CD4-positive, alpha-beta T cell treated with Interleukin-17A for 4 hours (primary cell): Measurements from ENCODE around the gene SHISA8.
A peak's percentile ranks its signal among the peaks of the same experiment; 100 is the strongest.

Experiments used
- DNase-seq: peaks from one replicate; pipeline ENCODE4 v3.0.0-alpha.2; 2020; ENCODE audit warnings: mixed read lengths

The SHISA8 gene

DNA sequence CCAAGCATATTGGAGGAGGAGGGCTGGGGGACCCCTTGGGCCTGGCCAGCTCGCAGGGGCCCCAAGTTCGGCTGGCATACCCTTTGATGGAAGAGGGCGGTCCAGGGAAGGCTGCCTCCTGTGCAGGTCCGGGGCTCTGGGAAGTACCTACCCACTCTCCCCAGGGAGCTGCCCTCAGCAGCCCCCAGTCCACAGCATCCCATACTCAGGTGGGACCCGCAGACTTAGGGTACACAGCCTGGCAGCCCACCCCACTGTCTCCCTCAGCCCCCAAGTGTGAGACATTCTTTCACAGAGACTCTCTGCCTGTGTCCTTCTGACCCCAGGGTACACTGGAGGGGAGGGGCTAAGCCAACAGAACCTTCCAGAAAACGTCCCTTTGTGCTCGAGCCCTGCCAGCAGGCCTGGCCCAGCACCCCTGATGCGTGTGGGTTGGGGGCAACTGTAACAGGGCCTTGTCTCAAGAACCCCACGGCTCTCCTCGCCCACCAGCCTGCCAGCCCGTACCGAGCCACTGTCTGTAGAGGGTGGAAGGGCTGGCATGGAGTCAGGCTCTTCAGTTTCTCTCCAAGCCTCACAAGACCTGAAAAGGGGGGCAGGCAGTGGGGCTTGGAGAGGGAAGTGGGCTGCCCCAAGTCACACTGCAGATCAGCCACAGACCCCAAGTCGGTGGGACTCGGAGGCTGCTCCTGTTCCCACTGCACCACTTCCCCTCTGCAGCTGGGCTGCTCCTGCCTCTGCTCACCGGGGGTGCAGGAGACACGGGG lies 18.7 kb upstream of the SHISA8 start:
- no peak for DNase-seq

DNA sequence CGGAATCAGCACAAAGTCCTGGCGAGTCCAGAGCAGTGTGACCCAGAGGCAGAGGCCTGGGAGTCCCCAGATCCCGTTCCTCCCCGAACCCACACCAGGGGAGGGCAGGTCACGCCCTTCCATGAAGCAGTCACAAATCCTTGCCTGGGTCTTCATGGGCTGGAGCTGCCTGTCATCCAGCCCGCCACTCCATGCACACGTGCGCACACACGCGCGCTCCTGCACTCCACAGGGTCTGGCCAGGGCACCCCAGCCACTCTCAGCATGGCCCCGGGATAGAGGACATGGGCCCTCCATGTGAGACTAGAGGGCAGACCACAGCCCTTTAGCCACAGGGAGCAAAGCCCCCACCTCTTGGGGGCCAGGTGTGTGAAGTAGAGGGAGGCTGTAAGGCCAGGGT lies 17.5 kb upstream of the SHISA8 start:
- no peak for DNase-seq

DNA sequence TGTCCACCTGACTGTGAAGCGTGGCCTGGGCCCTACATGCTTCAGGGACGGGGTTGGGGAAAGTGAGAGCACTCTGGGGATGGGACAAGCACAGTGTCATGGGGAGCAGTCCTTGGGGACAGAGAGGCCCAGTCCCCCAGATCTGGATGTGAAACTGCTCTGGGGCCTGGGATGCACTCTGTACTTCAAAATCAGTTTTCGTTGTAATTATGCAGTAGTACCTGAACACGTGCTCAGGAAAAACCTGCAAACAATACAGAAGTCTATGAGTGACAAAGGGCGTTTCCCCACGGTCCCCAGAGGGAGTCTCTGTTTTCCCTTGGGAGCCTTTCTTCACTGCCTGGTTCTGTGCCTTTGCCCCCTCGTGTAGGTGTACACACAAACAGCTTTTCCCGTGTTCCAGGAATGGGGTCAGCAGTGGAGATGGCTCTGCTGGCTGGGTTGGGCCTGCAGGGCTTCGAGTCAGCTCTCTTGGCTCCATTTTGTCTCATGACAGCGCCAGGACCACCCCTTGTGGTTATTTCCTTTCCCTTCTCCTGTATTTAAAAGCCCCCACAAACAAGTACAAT lies 16.9 kb upstream of the SHISA8 start:
- DNase-seq = no peak

DNA sequence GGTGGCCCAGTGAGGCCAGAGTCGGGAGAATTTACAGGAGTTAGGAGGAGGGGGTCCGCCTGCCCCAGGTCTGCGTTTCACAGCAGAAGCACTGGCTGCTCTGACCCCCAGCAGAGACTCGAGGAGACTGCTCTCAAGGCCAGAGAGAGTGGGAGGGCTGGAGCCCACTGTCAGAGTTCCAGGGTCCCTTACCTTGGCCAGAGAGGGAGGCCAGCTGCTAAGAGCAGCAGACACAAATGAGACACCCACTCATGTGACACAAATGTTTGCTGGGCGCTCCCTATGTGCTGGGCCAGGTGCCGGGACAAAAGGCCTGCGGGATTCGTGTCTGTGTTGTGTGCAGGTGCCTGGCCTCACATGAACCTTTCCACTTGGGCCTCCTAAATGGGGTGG lies 14.5 kb upstream of the SHISA8 start:
- DNase-seq = no peak

DNA sequence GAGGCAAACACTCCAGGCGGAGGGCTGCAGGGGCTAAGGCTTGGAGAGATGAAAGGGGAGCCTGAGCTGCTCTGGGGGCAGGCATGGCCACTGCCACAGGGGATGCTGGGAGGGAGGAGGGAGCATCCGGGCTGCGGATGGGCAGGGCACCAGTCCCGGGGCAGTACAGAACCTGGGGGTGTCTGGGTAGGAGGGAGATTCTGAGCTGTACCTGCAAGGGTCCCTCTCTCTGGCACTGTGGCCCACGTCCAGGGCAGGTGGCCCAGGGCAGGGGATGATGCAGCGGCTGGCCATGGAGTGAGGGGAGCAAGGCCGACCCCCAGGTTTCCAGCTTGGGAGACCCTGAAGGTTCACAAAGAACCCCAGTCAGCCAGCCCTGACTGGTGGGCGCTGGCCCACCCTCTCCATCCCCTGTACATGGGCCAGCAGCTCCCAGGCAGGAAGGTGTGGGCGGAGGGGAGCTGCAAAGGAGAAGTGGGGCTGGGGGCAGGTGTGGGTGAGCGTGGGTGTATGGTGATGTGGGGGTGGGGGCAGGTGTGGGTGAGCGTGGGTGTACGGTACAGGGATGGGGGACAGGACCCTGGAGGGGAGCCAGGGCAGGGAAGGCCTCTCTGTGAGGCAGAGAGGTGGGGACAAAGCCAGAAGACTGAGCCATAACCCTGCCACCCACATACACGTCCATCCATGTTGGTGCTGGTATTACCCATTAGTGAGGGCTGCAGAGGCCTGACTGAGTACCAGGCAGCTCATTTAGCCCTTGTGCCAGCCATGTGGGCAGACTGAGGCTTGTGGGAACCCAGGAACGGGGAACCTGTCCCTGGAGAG lies 13.9 kb upstream of the SHISA8 start:
- DNase-seq = no peak

DNA sequence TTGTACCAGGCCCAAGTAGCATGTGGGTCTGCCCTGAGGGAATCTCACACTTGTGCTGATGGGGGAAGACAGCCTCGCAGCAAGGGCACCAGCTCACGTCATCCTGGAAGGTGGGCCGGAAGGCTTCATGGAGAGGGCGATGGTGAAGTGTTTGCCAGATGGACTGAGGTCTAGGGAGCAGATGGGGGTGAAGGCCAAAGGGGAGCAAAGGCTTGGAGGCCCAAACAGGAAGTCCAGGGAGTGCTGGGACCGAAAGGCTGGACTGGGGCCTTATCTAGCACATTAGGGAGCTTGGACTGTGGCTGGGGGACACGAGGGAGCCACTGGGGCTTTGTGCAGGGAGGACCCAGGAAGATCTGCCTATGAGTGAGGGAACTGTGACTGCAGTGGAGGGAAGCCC lies 12.9 kb upstream of the SHISA8 start:
- DNase-seq = no peak

DNA sequence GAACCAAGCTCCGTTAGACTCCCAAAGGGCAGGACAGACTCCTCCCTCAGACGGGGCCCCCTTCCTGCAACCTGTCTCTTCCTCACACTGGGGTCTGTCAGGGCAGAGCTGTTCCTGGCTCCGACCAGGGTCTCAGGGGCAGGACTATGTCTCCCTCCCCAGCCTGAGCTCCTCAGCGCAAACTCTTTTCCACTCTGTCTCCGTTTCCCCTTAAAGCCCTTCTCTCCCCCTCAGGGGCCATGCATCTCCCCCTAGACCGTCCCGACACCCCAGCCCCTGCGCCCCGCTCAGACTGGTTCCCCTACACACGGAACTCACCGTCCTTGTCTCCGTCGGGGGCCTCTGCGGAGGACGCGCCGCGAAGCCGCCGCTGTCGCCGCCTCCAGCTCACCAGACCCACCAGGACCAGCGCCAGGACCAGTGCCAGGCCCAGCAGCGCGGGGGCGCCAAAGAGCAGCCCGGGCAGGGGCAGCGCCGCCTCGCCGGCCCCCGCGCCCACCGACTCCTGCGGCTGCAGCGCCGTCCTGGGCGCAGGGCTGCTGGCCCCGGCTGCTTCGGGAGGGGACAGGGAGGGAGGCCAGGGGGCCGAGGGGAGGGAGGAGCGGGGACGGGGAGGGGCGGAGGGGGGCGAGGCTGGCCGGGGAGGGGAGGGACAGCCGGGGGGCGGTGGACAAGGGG lies 11.0 kb upstream of the SHISA8 start:
- peak; percentile 85 for DNase-seq

DNA sequence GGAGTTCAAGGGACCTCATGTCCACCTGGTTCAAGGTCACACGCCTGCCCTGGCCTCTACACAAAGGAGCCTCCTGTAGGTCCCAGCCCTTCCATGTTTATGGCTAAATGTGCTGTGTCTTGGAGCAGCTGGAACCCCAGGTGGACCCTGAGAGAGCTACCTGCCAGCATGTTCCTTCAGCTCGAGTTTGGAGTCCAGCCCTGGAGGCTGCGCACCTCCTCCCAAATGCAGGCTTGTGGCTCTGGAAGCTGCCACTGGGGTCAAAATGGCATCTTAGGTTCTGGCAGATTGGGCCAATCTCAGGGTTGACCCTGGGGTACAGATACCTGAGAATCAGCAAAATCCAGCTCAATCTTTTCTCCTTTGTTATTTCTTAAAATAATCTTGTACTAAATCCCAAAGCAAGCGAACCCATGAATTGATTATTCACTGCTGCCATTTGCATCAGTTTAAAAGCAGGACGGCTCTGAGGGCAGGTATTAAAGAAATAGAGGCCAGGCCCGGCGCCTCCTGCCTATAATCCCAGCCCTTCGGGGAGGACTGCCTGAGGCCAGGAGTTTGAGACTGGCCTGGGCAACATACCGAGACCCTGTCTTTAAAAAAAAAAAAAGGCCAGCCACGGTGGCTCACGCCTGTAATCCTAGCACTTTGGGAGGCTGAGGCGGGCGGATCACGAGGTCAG lies 8.9 kb upstream of the SHISA8 start:
- no peak for DNase-seq

DNA sequence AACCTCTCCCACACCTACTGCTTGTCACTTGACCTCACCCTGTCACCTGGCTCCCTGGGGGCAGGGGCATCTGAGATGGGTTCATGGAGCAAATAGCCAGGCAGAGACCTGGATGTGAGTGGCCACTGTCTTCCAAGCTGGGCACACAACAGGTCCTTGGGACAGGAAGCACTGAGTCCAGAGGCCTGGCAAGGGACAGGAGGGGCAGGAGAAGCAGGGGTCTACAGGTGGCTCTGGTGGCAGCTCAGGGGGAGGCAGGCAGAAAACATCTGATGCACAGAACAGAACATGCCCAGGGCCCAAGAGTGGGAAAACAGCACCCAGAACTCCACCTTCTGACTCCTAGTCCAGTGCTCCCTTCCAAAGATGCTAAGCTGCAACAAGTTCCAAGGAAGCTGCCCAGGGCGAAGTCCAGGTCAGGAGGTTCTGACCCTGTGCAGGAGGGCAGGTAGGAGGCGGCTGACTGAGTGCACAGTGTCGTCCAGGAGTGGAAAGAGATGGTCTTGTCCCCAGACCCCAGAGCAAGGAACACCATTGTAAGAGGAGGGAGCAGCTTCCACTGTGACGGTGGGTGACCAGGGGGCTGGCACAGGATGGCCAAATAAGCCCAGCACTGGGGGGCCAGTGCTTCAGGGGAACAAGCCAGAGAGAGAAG lies 8.2 kb upstream of the SHISA8 start:
- DNase-seq = no peak

DNA sequence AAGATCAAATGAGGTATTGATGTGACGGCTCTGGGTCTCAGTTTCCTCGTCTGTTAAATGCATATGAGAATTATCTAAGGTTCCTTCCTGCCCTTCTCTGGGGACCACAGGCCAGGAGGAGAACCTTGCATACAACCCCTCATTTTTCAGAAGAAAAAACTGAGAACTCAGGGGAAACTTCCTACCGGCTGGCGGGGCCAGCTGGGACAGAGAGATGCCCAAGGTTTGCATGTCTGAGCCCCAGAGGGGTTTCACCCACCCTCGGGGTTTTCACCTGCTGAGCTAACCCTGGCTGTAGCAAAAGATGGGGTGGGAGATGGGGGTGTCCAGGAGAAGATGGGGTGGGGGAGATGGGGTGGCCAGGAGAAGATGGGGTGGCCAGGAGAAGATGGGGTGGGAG lies 7.5 kb upstream of the SHISA8 start:
- no peak for DNase-seq

DNA sequence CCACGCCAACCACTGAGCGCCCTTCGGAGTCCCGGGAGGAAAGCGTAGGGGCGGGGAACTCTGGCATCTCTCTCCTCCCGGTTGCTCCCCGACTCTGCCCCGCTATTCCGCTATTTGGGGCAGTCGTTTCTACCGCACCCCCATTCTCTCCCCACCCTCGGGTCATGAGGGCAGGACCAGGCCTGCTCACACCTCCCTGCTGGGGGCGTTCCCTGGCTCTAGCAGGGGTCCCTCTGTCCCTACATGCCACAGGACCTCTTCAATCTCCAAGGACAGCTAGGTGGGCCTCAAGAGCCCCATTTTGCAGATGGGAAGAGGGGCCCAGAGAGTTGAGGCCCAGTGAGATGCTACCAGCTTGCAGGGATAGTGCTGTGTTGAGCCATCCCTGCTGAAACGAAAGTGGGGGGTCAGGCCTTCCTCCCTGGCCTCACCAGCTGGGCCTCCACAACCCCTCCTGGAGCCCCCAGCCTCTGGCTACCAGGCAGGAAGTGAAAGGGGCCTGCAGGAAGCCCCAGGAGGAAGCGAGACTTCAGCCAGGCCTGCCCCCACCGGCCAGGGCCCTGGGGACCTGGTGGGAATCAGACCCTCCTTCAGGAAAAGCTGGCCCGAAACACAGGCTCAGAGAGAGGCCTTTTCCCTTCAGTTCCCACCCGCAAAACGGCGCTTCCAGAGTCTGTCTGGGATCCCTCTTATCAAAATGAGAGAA lies 5.5 kb upstream of the SHISA8 start:
- no peak for DNase-seq

DNA sequence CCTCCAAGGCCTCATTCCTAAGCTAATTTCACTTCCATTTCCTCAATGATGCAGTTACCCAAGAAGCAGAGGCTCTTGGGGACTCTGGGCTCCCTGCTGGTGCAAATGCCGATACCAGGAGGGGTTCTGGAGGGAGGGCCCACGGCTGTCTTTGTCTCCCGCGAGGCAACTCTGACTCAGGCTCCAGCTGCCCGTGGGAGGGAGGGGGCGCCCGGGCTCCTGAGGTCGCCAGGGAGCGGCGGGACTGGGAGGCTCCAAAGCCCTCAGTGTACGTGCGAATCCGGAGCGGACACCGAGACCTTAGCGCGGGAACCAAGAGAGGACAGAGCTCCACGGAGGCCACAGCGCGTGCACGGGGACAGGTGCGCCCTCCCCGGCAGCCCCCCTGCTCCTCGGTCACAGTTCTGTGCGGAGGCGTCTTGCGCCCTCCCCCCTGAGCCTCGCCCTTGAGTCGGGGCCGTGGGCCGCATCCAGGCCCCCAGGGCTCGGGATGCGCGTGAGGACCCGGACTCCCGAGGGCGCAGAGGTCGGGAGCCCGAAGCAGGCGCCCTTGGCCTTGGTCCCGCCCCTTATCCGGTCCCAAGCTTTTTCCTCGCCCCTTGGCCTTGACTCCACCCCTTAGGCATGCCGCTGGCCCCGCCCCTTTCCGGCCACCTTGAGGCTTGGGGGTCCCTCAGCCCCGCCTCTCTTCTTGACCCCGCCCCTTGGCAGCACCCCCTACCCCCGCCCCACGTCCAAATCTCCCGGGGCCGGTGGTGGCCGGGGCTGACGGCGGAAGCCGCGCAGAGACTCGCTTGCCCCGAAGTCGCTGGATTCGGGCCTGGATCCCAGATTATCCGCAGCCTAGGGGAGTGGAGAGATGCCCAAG lies 4.7 kb upstream of the SHISA8 start:
- DNase-seq = peak; percentile 64

DNA sequence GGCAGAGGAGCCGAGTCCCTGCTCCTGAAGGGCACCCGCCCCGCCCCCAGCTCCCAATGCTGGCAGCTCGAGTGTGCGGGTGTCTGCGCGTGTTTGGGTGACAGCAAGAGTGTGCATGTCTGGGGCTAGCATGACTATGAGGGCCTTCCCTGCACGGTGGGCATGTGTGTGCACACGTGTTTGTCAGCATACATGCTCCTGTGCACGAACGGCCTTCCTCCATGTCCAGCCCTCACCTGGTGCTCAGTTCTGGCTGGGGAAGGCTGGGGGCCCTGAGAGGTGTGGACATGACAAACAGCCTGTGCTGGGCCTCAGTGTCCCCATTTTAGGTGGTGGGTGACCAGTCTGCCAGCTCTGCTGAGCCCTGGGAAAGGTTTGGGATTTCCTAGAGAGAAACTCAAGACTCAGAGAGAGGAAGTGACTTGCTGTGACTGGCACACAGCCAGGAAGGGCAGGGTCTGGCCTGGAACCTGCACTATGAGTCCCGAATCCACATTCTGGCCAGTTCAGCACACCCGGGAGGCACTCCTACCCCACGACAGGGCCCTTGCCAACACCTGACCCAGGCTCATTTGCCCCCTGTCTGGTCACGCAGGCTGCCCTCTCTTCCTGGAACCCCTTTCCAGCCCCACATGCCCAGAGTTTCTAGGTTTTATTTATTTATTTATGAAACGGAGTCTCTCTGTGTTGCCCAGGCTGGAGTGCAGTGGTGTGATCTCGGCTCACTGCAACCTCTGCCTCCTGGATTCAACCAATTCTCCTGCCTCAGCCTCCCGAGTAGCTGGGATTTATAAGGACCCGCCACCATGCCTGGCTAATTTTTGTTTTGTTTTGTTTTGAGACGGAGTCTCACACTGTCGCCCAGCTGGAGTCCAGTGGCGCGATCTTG lies 3.3 kb upstream of the SHISA8 start:
- peak; percentile 63 for DNase-seq

DNA sequence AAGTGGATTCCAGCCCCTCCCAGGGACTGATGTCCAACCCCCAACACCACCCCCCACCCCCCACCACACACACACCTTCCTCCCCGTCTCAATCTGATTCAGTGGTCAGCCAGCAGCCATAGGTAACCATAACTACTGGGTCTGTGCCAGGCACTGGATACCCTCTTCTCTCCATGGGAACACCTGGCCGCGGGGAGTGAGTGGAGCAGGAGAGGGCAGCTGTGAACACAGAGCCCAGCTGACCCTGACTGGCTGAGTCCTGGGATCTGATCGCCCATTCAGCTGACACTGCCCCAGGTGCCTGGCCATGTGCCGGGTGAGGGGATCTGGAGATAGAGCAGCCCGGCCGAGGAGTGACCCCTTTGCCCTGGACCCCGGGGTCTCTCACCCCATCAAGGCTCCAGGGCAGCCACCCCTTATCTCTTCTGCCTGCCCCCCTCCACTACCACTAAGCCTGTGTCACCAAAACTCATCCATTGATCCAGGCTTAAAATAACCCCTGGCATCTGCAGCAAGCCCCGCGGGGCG lies 2.6 kb upstream of the SHISA8 start:
- DNase-seq = no peak

DNA sequence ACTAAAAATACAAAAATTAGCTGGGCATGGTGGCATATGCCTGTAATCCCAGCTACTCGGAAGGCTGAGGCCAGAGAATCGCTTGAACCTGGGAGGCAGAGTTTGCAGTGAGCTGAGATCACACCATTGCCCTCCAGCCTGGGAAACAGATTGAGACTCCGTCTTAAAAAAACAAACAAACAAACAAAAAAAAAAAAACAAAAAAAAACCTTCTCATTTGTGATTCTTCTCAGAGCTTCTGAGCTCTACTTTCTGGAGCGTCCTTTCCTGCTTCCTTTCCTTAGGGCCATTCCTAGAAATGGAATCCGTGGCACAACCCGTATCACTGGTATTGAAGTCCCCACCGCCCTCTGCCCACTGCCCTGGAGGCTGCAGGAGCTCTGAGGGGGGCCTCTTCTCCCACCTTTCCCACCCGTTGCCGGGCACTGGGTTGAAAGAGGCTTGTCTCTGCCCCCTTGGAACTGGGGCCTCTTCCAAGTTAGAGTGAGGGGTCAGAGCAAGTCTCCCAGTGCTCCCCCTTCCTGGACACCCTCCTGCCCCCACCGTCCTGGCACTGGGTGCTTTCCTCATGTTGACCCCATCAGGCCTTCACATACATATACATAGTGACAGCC lies 2.0 kb upstream of the SHISA8 start:
- no peak for DNase-seq

DNA sequence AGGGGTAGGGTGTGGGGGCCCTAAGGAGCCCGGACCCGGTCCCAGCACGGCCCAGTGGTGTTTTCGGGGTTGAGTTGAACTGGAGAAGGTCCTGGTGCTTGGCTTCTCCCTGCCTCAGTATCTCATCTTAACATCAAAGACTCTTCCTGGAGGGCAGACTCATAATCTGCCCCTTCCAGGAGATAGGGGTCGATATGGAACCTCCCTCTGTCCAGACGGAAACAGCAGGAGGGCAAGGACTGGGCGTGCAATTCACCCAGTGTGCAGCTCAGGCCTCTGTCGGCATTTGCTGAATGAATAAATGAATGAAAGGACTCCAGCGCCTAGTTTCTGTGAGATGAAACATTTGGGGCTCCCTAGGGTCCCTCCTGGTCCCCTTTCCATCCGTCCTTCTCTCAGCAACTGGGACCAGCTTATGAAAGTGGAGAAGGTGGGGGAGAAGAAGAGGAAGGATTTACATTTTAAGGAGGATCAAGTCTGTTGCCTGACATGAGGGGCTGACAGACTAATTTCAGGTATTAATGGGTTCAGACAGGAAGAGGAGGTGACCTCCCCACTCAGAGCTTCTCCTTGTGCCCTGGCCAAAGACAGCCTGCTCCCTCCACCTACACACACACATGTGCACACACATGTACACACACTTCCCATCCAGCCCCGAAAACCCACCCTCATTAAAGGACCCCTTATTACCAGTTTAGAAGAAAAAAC lies 1.1 kb upstream of the SHISA8 start:
- no peak for DNase-seq

DNA sequence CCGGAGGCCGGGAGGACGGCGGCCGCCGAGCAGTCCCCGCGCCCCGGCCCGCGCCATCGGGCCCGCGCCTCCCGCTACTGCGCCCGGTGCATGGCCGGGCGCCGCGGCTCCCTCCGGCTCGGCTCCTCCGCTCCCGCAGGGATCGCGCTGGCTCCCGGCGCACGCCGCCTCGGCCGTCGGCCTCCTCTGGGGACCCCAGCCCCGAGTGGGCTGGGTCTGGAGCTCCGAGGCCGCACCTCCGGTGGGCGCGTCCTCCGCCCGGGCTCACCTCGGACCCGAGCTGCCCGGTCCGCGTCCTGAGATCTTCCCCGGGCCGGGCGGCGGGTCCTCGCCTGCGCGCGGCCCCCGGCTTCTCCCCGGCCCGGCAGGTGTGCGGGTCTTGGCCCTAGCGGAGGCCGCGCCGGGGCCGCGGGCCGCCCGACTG lies 251 bp downstream of the SHISA8 start:
- DNase-seq = no peak
